Body of pancreas (tissue), 4 donors: ENCODE measurements around the gene CMSS1. TPM values are rescaled to one million over a fixed set of nuclear protein-coding genes. Genes with fewer than 3 reads are reported as not detected.

Source experiments
- ATAC-seq: fragments of 150-250 bp; one replicate; pipeline ENCODE4 v1.9.1; 2016
- DNase-seq, 4 donors: peaks; one replicate each; pipeline ENCODE4 v3.0.0-alpha.2; 2019
- H3K27ac ChIP-seq, 4 donors: fragments of 200-600 bp; sonication (generic); 1 replicate in 3 of 4; 2 replicates in 1 of 4; pipeline versions ENCODE4 v1.5.1 to v1.6.1; 2016 to 2019; ENCODE audit warnings: mild to moderate bottlenecking in 1 of 4, mixed read lengths in 1 of 4, moderate library complexity in 1 of 4
- H3K27me3 ChIP-seq, 2 donors: fragments of 200-600 bp; sonication (generic); one replicate each; pipeline ENCODE4 v1.6.0; 2016; ENCODE audit warnings: mild to moderate bottlenecking in 1 of 2
- H3K36me3 ChIP-seq, 2 donors: fragments of 200-600 bp; sonication (generic); replicated peaks in 1 of 2; 2 replicates each; pipeline ENCODE4 v1.5.1; 2016; ENCODE audit warnings: low read depth in 2 of 2; ENCODE audit not compliant: insufficient read depth in 1 of 2
- H3K4me1 ChIP-seq: fragments of 200-600 bp; sonication (generic); one replicate; pipeline ENCODE4 v1.6.0; 2016
- H3K4me3 ChIP-seq, 2 donors: fragments of 200-600 bp; sonication (generic); 1 replicate in 1 of 2; 2 replicates in 1 of 2; pipeline ENCODE4 v1.5.1; 2016 to 2019
- H3K9me3 ChIP-seq, 3 donors: fragments of 200-600 bp; sonication (generic); 1 replicate in 2 of 3; 2 replicates in 1 of 3; pipeline ENCODE4 v1.5.1; 2016
- POLR2A ChIP-seq, 3 donors: fragments of 450-650 bp; IDR thresholded peaks; one replicate each; pipeline ENCODE4 v1.6.1; 2016; ENCODE audit warnings: antibody characterized with exemption in 3 of 3, mild to moderate bottlenecking in 2 of 3
- WGBS, 2 donors: methylation state at CpG; one replicate each; pipeline ENCODE4 v1.1.5; 2017; 5-methylcytosine and 5-hydroxymethylcytosine counted together
- intact Hi-C: fragments of 100-400 bp; cut with DNase I; formaldehyde crosslinking; loops from one replicate; pipeline ENCODE4 v1.15.1; 2023
- total RNA-seq, 2 donors: library from RNA; depleted of rRNA; stranded (reverse); fragments of >200 nt; gene quantifications; one replicate each; pipeline ENCODE4 v1.1.0, GENCODE V29; 2016
- TF ChIP-seq, protein P1 (sequence below), 7 experiments: fragments of 450-650 bp in 4 of 7; fragments of 200-600 bp in 3 of 7; sonication (generic) in 3 of 7; IDR thresholded peaks; one replicate each; pipeline ENCODE4 v1.5.1; 2016 to 2019; ENCODE audit warnings: antibody characterized with exemption in 7 of 7

CMSS1 gene
- total RNA-seq, 2 donors from 2014 or later = 3.9 to 21.4 TPM

DNA sequence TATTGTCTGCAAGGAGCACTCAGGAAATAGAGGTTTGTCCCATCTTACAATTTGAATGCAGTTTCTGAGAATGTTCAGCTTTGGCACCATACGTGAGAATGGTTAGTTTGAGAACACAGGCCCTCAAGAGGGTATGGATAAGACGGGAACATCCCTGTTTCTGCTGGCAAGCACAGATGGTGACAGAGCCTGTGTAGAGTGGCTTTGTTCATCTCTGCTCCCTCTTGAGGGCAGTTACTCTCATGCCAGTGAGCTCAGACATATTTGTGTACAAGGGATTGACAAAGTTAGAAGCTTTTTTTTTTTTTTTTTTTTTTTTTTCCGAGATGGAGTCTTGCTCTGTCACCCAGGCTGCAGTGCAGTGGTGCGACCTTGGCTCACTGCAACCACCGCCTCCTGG, 368.2 kb downstream of the CMSS1 start:
- Histone ChIP-seq H3K4me3 (no peak overlapping the region), H3K27ac (no peak overlapping the region), H3K4me1 (no peaks in the 10 kb centered on the region), H3K36me3 (no peaks in the 10 kb centered on the region), H3K27me3 (no peaks in the 10 kb centered on the region), H3K9me3 (no peaks in the 10 kb centered on the region)
- DNase-seq (no peak), ATAC-seq (no peak)
- TF ChIP-seq, protein P1, sequence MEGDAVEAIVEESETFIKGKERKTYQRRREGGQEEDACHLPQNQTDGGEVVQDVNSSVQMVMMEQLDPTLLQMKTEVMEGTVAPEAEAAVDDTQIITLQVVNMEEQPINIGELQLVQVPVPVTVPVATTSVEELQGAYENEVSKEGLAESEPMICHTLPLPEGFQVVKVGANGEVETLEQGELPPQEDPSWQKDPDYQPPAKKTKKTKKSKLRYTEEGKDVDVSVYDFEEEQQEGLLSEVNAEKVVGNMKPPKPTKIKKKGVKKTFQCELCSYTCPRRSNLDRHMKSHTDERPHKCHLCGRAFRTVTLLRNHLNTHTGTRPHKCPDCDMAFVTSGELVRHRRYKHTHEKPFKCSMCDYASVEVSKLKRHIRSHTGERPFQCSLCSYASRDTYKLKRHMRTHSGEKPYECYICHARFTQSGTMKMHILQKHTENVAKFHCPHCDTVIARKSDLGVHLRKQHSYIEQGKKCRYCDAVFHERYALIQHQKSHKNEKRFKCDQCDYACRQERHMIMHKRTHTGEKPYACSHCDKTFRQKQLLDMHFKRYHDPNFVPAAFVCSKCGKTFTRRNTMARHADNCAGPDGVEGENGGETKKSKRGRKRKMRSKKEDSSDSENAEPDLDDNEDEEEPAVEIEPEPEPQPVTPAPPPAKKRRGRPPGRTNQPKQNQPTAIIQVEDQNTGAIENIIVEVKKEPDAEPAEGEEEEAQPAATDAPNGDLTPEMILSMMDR (IDR thresholded peaks at IDR 0.05) = no peak
- no peak for TF ChIP-seq POLR2A (IDR thresholded peaks at IDR 0.05)
- intact Hi-C loops = no loop called here
- 77 to 82% methylated on average over 5 of the region's 5 CpGs for WGBS, 2 donors

DNA sequence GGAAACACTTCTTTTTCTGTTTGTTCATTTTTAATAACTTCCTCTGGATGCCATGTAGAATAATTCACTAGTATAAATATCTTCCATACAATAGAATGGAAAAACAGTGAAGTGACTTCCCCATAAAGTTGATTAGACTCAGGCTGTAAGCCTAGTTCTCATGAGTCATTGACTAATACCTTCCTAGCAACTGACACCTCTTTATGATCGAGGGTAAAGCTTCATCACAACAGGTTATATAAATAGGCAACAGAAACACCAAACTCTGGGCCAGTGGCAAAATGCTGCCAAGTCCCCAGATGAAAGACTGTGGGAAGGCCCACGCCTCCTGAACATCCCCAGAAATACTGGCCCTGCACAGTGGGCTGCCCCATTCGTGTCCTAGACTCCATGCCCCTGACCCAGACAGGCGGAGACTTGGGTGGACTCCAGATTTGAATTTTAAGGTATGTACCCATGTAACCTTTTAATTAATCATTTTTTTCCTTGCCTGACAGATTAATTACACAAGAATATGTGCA, 371.8 kb downstream of the CMSS1 start:
- no peak for ATAC-seq

GRCh38 chr3:100195375-100195774, 377.7 kb downstream of the CMSS1 start:
- WGBS, 2 donors = 93 to 95% methylated on average over 5 of the region's 5 CpGs
- ATAC-seq (no peak), DNase-seq (no peak)
- H3K36me3 ChIP-seq = no peaks in the 10 kb centered on the region
- intact Hi-C loops = no loop called here
- H3K27me3 ChIP-seq = no peaks in the 10 kb centered on the region
- H3K27ac ChIP-seq = no peak overlapping the region
- no peaks in the 10 kb centered on the region for H3K9me3 ChIP-seq
- TF ChIP-seq, protein P1 (IDR thresholded peaks at IDR 0.05) = no peak
- TF ChIP-seq POLR2A (IDR thresholded peaks at IDR 0.05) = no peak
- no peaks in the 10 kb centered on the region for H3K4me1 ChIP-seq
- no peak overlapping the region for H3K4me3 ChIP-seq

More for the DNA sequence above, 371.8 kb downstream of the CMSS1 start:
- no peaks in the 10 kb centered on the region for H3K27me3 ChIP-seq
- 70 to 71% methylated on average over 4 of the region's 4 CpGs for WGBS, 2 donors
- H3K4me3 ChIP-seq = no peak overlapping the region
- TF ChIP-seq, protein P1 (IDR thresholded peaks at IDR 0.05) = no peak
- no peak for TF ChIP-seq POLR2A (IDR thresholded peaks at IDR 0.05)
- no peak overlapping the region for H3K27ac ChIP-seq
- H3K9me3 ChIP-seq = no peaks in the 10 kb centered on the region
- H3K36me3 ChIP-seq = no peaks in the 10 kb centered on the region
- intact Hi-C loops = no loop called here
- H3K4me1 ChIP-seq = no peaks in the 10 kb centered on the region
- DNase-seq = no peak

DNA sequence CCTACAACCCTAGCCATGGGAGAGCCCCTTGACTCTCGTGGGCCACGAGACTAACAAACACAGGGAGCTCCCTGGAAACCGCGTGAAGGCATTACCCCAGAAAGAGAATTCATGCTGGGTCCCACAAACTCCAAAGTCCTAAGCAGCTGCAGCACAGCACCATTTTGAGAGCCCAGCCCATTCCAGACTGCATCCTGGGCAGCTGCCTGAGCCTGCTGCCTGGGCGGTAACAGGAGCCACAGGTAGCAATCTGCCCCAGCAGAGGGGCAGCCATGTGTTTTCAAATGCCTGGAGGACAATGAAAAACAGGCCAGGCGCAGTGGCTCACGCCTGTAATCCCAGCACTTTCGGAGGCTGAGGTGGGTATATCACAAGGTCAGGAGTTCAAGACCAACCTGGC, 380.2 kb downstream of the CMSS1 start:
- DNase-seq (no peak), ATAC-seq (no peak)
- intact Hi-C loops = no loop called here
- H3K27ac ChIP-seq = no peak overlapping the region
- no peaks in the 10 kb centered on the region for H3K36me3 ChIP-seq
- 96 to 97% methylated on average over 7 to 8 of the region's 8 CpGs for WGBS, 2 donors
- no peak for TF ChIP-seq POLR2A (IDR thresholded peaks at IDR 0.05)
- TF ChIP-seq, protein P1 (IDR thresholded peaks at IDR 0.05) = no peak
- no peaks in the 10 kb centered on the region for H3K4me1 ChIP-seq
- H3K4me3 ChIP-seq = no peak overlapping the region
- H3K27me3 ChIP-seq = no peaks in the 10 kb centered on the region
- no peaks in the 10 kb centered on the region for H3K9me3 ChIP-seq

GRCh38 chr3:100198579-100199269, 381.1 kb downstream of the CMSS1 start:
- intact Hi-C loops = no loop called here
- Histone ChIP-seq H3K27ac (no peak overlapping the region), H3K27me3 (no peaks in the 10 kb centered on the region), H3K4me3 (no peak overlapping the region), H3K4me1 (no peaks in the 10 kb centered on the region), H3K9me3 (no peaks in the 10 kb centered on the region), H3K36me3 (no peaks in the 10 kb centered on the region)
- TF ChIP-seq, protein P1 (IDR thresholded peaks at IDR 0.05) = no peak
- TF ChIP-seq POLR2A (IDR thresholded peaks at IDR 0.05) = no peak
- ATAC-seq (no peak), DNase-seq (no peak)
- WGBS, 2 donors = 83 to 86% methylated on average over 6 of the region's 6 CpGs
